Endodermal cell (in vitro differentiated cells): Measurements from ENCODE around the gene ABI2. TPM values are rescaled to one million over a fixed set of nuclear protein-coding genes. Genes with fewer than 3 reads are reported as not detected.
"Not testable (repeated sequence)": the region's sequence is repeated elsewhere in the genome, so short reads cannot be mapped to it uniquely, and the experiment has no call there.

Experiments
- DNase-seq: peaks from one replicate; pipeline ENCODE4 v3.0.0-alpha.2; 2017
- H3K27ac ChIP-seq: 2 replicates; pipeline ENCODE4 v1.5.1; 2013; ENCODE audit warnings: mild to moderate bottlenecking, low read depth, low read length, moderate library complexity
- H3K27me3 ChIP-seq: 2 replicates; pipeline ENCODE4 v1.6.1; 2013; ENCODE audit warnings: mild to moderate bottlenecking, low read length, moderate library complexity; ENCODE audit not compliant: insufficient read depth, control insufficient read depth, poor library complexity, severe bottlenecking
- H3K36me3 ChIP-seq: 2 replicates; pipeline ENCODE4 v1.7.0; 2013; ENCODE audit warnings: mild to moderate bottlenecking, low read length, moderate library complexity; ENCODE audit not compliant: control insufficient read depth, insufficient read depth
- H3K4me1 ChIP-seq: one replicate; pipeline ENCODE4 v1.7.0; 2013; ENCODE audit warnings: low read length; ENCODE audit not compliant: control insufficient read depth, insufficient read depth
- H3K4me3 ChIP-seq: 2 replicates; pipeline ENCODE4 v1.5.1; 2013; ENCODE audit warnings: mild to moderate bottlenecking, low read length, moderate library complexity
- H3K9ac ChIP-seq: 2 replicates; pipeline ENCODE4 v1.6.1; 2013; ENCODE audit warnings: mild to moderate bottlenecking, low read length, moderate library complexity; ENCODE audit not compliant: poor library complexity, severe bottlenecking; ENCODE audit errors: extremely low read depth
- H3K9me3 ChIP-seq: 2 replicates; pipeline ENCODE4 v1.6.1; 2013; ENCODE audit warnings: mild to moderate bottlenecking, low read length, moderate library complexity; ENCODE audit not compliant: control insufficient read depth
- H3K27ac Mint-ChIP-seq: 2 replicates; pipeline ENCODE4 v1.8.0; 2020; ENCODE audit warnings: mixed read lengths
- H3K27me3 Mint-ChIP-seq: 2 replicates; pipeline ENCODE4 v1.8.0; 2021; ENCODE audit warnings: mild to moderate bottlenecking, mixed read lengths; ENCODE audit not compliant: insufficient read depth
- H3K36me3 Mint-ChIP-seq: 2 replicates; pipeline ENCODE4 v1.8.0; 2020; ENCODE audit warnings: low read depth, mixed read lengths
- H3K4me1 Mint-ChIP-seq: 2 replicates; pipeline ENCODE4 v1.8.0; 2020; ENCODE audit warnings: mixed read lengths
- H3K4me3 Mint-ChIP-seq: 2 replicates; pipeline ENCODE4 v1.8.0; 2020; ENCODE audit warnings: mild to moderate bottlenecking, moderate library complexity, mixed read lengths
- H3K9me3 Mint-ChIP-seq: 2 replicates; pipeline ENCODE4 v1.8.0; 2020; ENCODE audit warnings: mild to moderate bottlenecking, mixed read lengths
- CTCF ChIP-seq: fragments of 200-600 bp; sonication (generic); conservative IDR thresholded peaks from 2 replicates; pipeline ENCODE4 v1.5.0; 2021; ENCODE audit warnings: antibody characterized with exemption, mild to moderate bottlenecking
- WGBS, 2 experiments: methylation state at CpG; one replicate each; pipeline versions ENCODE4 v1.1.5 to v1.1.7; 2013; ENCODE audit warnings: missing lambda C conversion rate in 2 of 2, mixed read lengths in 1 of 2; ENCODE audit not compliant: insufficient coverage in 1 of 2, insufficient read length in 1 of 2; 5-methylcytosine and 5-hydroxymethylcytosine counted together
- total RNA-seq, 2 donors: library from RNA; stranded (reverse); fragmentation: NEBNext Ultra II Directional in 1 of 2; extraction: Animal tissue kit (Norgen Biotek cat#: 25700) in 1 of 2; gene quantifications; 2 replicates in 1 of 2; 3 replicates in 1 of 2; pipeline ENCODE4 v1.2.1, GENCODE V29; 2021

The ABI2 gene
- total RNA-seq, 2 donors from 2014 or later, result 115 to 139 TPM

- no peak for TF ChIP-seq CTCF
- no peak overlapping the region for H3K9ac ChIP-seq
- no peaks in the 10 kb centered on the region for H3K4me1 Mint-ChIP-seq
- H3K36me3 ChIP-seq, result peaks cover 79% of the 10 kb centered on the region
- H3K9me3 Mint-ChIP-seq, result no peaks in the 10 kb centered on the region
- no peak for DNase-seq
- no peaks in the 10 kb centered on the region for H3K27me3 ChIP-seq
- no peaks in the 10 kb centered on the region for H3K9me3 ChIP-seq
- H3K27ac Mint-ChIP-seq, result no peak overlapping the region
- H3K36me3 Mint-ChIP-seq, result peaks cover 54% of the 10 kb centered on the region
- 88 to 97% methylated on average over 4 to 7 of the region's 7 CpGs for WGBS, 2 experiments
- H3K4me3 Mint-ChIP-seq, result no peak overlapping the region
- no peaks in the 10 kb centered on the region for H3K4me1 ChIP-seq
- no peaks in the 10 kb centered on the region for H3K27me3 Mint-ChIP-seq
- no peak overlapping the region for H3K27ac ChIP-seq
- H3K4me3 ChIP-seq, result no peak overlapping the region
These were observed 46.1 kb upstream of the ABI2 start for GRCh38 chr2:203282101-203282500.

GRCh38 chr2:203286532-203286931 lies 41.7 kb upstream of the ABI2 start:
- Mint-ChIP-seq H3K27ac (peak overlapping the region; percentile 35), H3K36me3 (peaks cover 32% of the 10 kb centered on the region), H3K4me3 (no peak overlapping the region), H3K9me3 (no peaks in the 10 kb centered on the region), H3K27me3 (no peaks in the 10 kb centered on the region), H3K4me1 (no peaks in the 10 kb centered on the region)
- Histone ChIP-seq H3K9ac (no peak overlapping the region), H3K4me3 (no peak overlapping the region), H3K27ac (no peak overlapping the region), H3K4me1 (no peaks in the 10 kb centered on the region), H3K27me3 (no peaks in the 10 kb centered on the region), H3K36me3 (peaks cover 67% of the 10 kb centered on the region), H3K9me3 (no peaks in the 10 kb centered on the region)
- no CpG with 5 or more reads among the region's 2 CpGs for WGBS, 2 experiments
- DNase-seq, result no peak
- no peak for TF ChIP-seq CTCF

- no peaks in the 10 kb centered on the region for H3K4me1 ChIP-seq
- no peak overlapping the region for H3K27ac Mint-ChIP-seq
- WGBS, 2 experiments, result 94 to 100% methylated on average over 2 to 3 of the region's 3 CpGs
- no peak for TF ChIP-seq CTCF
- H3K4me1 Mint-ChIP-seq, result no peaks in the 10 kb centered on the region
- no peak overlapping the region for H3K9ac ChIP-seq
- no peaks in the 10 kb centered on the region for H3K27me3 ChIP-seq
- DNase-seq, result no peak
- H3K27me3 Mint-ChIP-seq, result no peaks in the 10 kb centered on the region
- no peaks in the 10 kb centered on the region for H3K9me3 ChIP-seq
- H3K27ac ChIP-seq, result no peak overlapping the region
- H3K4me3 ChIP-seq, result no peak overlapping the region
- no peak overlapping the region for H3K4me3 Mint-ChIP-seq
- peaks cover 14% of the 10 kb centered on the region for H3K36me3 Mint-ChIP-seq
- H3K36me3 ChIP-seq, result peaks cover 7% of the 10 kb centered on the region
- no peaks in the 10 kb centered on the region for H3K9me3 Mint-ChIP-seq
These were observed 26.5 kb upstream of the ABI2 start for GRCh38 chr2:203301667-203302066.

- H3K9me3 Mint-ChIP-seq, DNase-seq, H3K27me3 ChIP-seq, H3K27me3 Mint-ChIP-seq, H3K27ac ChIP-seq, H3K9me3 ChIP-seq, H3K4me3 ChIP-seq, H3K36me3 ChIP-seq, H3K27ac Mint-ChIP-seq, H3K4me1 ChIP-seq, H3K4me1 Mint-ChIP-seq, H3K9ac ChIP-seq, H3K4me3 Mint-ChIP-seq: not testable (repeated sequence)
- H3K36me3 Mint-ChIP-seq, result peaks cover 18% of the 10 kb centered on the region
- WGBS, 2 experiments, result 98 to 100% methylated on average over 3 to 8 of the region's 8 CpGs
These were observed 25.6 kb upstream of the ABI2 start for GRCh38 chr2:203302586-203302985.
